Right lobe of liver (tissue), 6 donors: ENCODE data around the gene CHPT1. TPM values are rescaled to one million over a fixed set of nuclear protein-coding genes. Genes with fewer than 3 reads are reported as not detected.
"Not testable (repeated sequence)": the region's sequence is repeated elsewhere in the genome, so short reads cannot be mapped to it uniquely, and the experiment has no call there.

Source experiments
- ATAC-seq, 4 donors: fragments of 200-7000 bp; cut with Tn5 transposase; one replicate each; pipeline ENCODE4 v1.9.1; 2020; ENCODE audit warnings: mild to moderate bottlenecking in 4 of 4, moderate library complexity in 4 of 4
- DNase-seq, 3 donors: peaks; one replicate each; pipeline ENCODE4 v3.0.0-alpha.2; 2020
- H3K27ac ChIP-seq, 3 donors: fragments of 200-600 bp; one replicate each; pipeline ENCODE4 v1.8.0; 2022
- H3K27me3 ChIP-seq, 2 donors: fragments of 200-600 bp; one replicate each; pipeline ENCODE4 v1.8.0; 2022
- H3K36me3 ChIP-seq, 4 donors: fragments of 200-600 bp; sonication (generic) in 1 of 4; one replicate each; pipeline versions ENCODE4 v1.5.1 to v1.8.0; 2017 to 2022; ENCODE audit warnings: control low read depth in 1 of 4
- H3K4me1 ChIP-seq, 4 donors: fragments of 200-600 bp; sonication (generic) in 1 of 4; one replicate each; pipeline versions ENCODE4 v1.5.1 to v1.8.0; 2017 to 2022; ENCODE audit warnings: control low read depth in 1 of 4
- H3K4me3 ChIP-seq, 3 donors: fragments of 200-600 bp; one replicate each; pipeline ENCODE4 v1.8.0; 2022
- H3K9me3 ChIP-seq, 4 donors: fragments of 200-600 bp; sonication (generic) in 1 of 4; one replicate each; pipeline versions ENCODE4 v1.5.1 to v1.8.0; 2017 to 2022; ENCODE audit warnings: control low read depth in 1 of 4
- CTCF ChIP-seq, 4 donors: fragments of 200-600 bp in 3 of 4; fragments of 450-650 bp in 1 of 4; IDR thresholded peaks; one replicate each; pipeline versions ENCODE4 v1.5.1 to v1.8.0; 2016 to 2022; ENCODE audit warnings: antibody characterized with exemption in 4 of 4, mild to moderate bottlenecking in 2 of 4
- POLR2A ChIP-seq: fragments of 450-650 bp; IDR thresholded peaks from one replicate; pipeline ENCODE4 v1.6.1; 2017; ENCODE audit warnings: antibody characterized with exemption, mild to moderate bottlenecking
- WGBS: methylation state at CpG from one replicate; pipeline ENCODE4 v1.1.6; 2018; ENCODE audit warnings: low coverage, low lambda C conversion rate; ENCODE audit not compliant: insufficient coverage; ENCODE audit errors: missing lambda C conversion rate; 5-methylcytosine and 5-hydroxymethylcytosine counted together
- intact Hi-C, 2 donors: fragments of 100-400 bp; cut with DNase I; formaldehyde crosslinking; loops; one replicate each; pipeline versions ENCODE4 v1.11.2 to v1.14.1; 2022
- total RNA-seq, 6 experiments: library from RNA; depleted of rRNA in 2 of 6; stranded (reverse); fragments of >200 nt in 2 of 6; fragmentation: NEBNext Ultra II Directional in 3 of 6; extraction: Animal tissue kit (Norgen Biotek cat#: 25700) in 3 of 6; gene quantifications; one replicate each; pipeline versions ENCODE4 v1.1.0 to v1.2.4, GENCODE V29; 2016 to 2023
- donor health status: DM: no; HTN: yes; CAD: no.
- donor health status: DM: no; HTN: no; CAD: no.
- donor health status: DM: no; HTN: no; CAD: no.
- donor health status: DM: no; HTN: yes; CAD: no.
- donor health status: DM: no; HTN: yes; CAD: no.

CHPT1 gene
- total RNA-seq, 6 experiments from 2014 or later, result 52.3 to 110 (median 75.8) TPM

GRCh38 chr12:101727098-101727497 lies 29.7 kb downstream of the CHPT1 start:
- DNase-seq, result no peak
- no peak overlapping the region for H3K27ac ChIP-seq
- no peak overlapping the region for H3K4me3 ChIP-seq
- no peak for TF ChIP-seq CTCF (IDR thresholded peaks at IDR 0.05)
- TF ChIP-seq POLR2A, result no peak
- peaks cover 4 to 77% (median 12%) of the 10 kb centered on the region in 4 donors for H3K36me3 ChIP-seq
- no peaks in the 10 kb centered on the region for H3K9me3 ChIP-seq
- H3K27me3 ChIP-seq, result no peaks in the 10 kb centered on the region
- intact Hi-C loops, result no loop called here
- H3K4me1 ChIP-seq, result no peaks in the 10 kb centered on the region
- ATAC-seq, result no peak

GRCh38 chr12:101729842-101730241 lies 32.4 kb downstream of the CHPT1 start:
- Histone ChIP-seq H3K27me3 (no peaks in the 10 kb centered on the region), H3K36me3 (peaks cover 0 to 67% (median 6%) of the 10 kb centered on the region in 4 donors), H3K4me3 (no peak overlapping the region), H3K4me1 (peaks cover 0 to 10% (median 2%) of the 10 kb centered on the region in 4 donors), H3K27ac (no peak overlapping the region), H3K9me3 (no peaks in the 10 kb centered on the region)
- intact Hi-C loops, result no loop called here
- TF ChIP-seq CTCF (IDR thresholded peaks at IDR 0.05) (no peak), POLR2A (no peak)
- DNase-seq (no peak), ATAC-seq (no peak)

DNA sequence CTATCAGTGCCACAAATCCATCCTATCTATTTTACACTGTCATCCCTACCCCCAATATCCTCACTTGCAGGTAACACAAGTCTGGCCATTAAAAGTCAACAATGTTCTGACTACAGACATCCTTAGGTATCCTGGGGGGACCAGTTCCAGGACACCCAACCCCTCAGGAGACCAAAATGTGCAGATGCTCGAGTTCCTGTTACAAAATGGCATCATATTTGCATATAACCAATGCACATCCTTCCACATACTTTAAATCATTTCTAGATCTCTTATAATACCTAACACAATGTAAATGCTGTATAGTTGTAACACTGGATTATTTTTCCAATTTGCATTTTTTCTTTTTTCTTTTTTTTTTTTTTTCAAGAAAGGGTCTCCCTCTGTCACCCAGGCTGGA lies 34.9 kb downstream of the CHPT1 start:
- Histone ChIP-seq H3K27ac (no peak overlapping the region), H3K27me3 (no peaks in the 10 kb centered on the region), H3K4me1 (peaks cover 0 to 12% (median 2%) of the 10 kb centered on the region in 4 donors), H3K4me3 (no peak overlapping the region), H3K36me3 (peaks cover 0 to 47% (median under 1%) of the 10 kb centered on the region in 4 donors), H3K9me3 (no peaks in the 10 kb centered on the region)
- ATAC-seq, result no peak
- DNase-seq, result no peak
- TF ChIP-seq POLR2A (no peak), CTCF (IDR thresholded peaks at IDR 0.05) (no peak)
- intact Hi-C loops, result no loop called here
- 83% methylated on average over 1 of the region's 1 CpG for WGBS

DNA sequence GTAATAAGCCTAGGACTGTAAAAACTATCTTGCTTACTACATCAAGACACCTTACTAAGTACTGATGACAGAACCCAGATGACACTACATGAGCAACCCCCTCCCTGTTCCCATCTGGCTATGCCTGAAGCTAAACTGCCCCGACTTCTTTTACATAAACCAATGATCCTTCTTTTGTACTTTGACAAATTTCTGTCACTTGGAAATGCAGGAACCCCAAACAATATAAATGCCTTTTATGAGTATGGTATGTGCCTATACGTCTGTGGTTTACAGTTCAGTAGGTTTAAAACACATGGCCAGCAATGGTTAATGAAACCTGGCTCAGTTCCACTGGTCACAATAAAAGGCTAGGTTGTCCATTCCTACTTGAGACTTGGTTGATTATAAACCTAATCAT lies 35.7 kb downstream of the CHPT1 start:
- Histone ChIP-seq H3K4me1 (peaks cover 0 to 12% (median 2%) of the 10 kb centered on the region in 4 donors), H3K27me3 (no peaks in the 10 kb centered on the region), H3K27ac (no peak overlapping the region), H3K36me3 (peaks cover 0 to 43% (median 3%) of the 10 kb centered on the region in 4 donors), H3K9me3 (no peaks in the 10 kb centered on the region), H3K4me3 (no peak overlapping the region)
- no peak for TF ChIP-seq POLR2A
- no peak for TF ChIP-seq CTCF (IDR thresholded peaks at IDR 0.05)
- ATAC-seq, result no peak
- intact Hi-C loops, result no loop called here
- 92% methylated on average over 2 of the region's 2 CpGs for WGBS
- no peak for DNase-seq

DNA sequence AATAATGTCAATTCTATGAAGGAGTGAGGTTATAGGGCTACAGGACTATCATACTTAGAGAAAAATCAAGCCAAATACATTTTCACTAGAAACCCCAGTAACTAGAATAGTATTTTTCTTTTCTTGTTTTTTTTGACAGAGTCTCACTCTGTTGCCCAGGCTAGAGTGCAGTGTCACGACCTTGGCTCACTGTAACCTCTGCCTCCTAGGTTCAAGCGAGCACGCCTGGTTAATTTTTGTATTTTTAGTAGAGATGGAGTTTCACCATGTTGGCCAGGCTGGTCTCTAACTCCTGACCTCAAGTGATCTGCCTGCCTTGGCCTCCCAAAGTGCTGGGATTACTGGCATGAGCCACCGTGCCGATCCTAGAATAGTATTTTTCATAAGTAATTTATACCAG lies 37.0 kb downstream of the CHPT1 start:
- H3K4me3 ChIP-seq, H3K27ac ChIP-seq, DNase-seq, intact Hi-C loops, H3K27me3 ChIP-seq, H3K9me3 ChIP-seq: not testable (repeated sequence)
- peak; percentile 48 to 86 (median 72) for ATAC-seq
- Histone ChIP-seq H3K4me1 (peaks cover 0 to 12% (median 2%) of the 10 kb centered on the region in 4 donors), H3K36me3 (peaks cover 0 to 43% (median 5%) of the 10 kb centered on the region in 4 donors)
- 44% methylated on average over 5 of the region's 5 CpGs for WGBS
